ENCODE data around the gene TRAPPC3. TPM values are rescaled to one million over a fixed set of nuclear protein-coding genes. Genes with fewer than 3 reads are reported as not detected.

TRAPPC3 gene
- total RNA-seq, 1 donor from 2014 or later: 30.3 TPM

GRCh38 chr1:36151845-36152203 lies 2.5 kb upstream of the TRAPPC3 start:
- H3K4me1 ChIP-seq (ENCODE audit: control insufficient read depth in 3 of 3, insufficient read depth in 3 of 3, low read length in 3 of 3): peaks cover 51 to 71% (median 57%) of the 10 kb centered on the region in 3 donors
- no peaks in the 10 kb centered on the region for H3K27me3 ChIP-seq (ENCODE audit: control insufficient read depth in 3 of 3, insufficient read depth in 3 of 3, low read length in 3 of 3)
- peaks cover 0 to 1% (median 0%) of the 10 kb centered on the region in 3 donors for H3K36me3 ChIP-seq (ENCODE audit: control insufficient read depth in 3 of 3, insufficient read depth in 3 of 3, low read length in 3 of 3)
- H3K4me3 ChIP-seq (ENCODE audit: low read length in 3 of 3): peak overlapping the region in 1 of 3 donors; percentile 15
- H3K27ac ChIP-seq (ENCODE audit: low read depth, low read length): peak overlapping the region; percentile 96
- peak overlapping the region; percentile 48 to 83 (median 72) for H3K9ac ChIP-seq (ENCODE audit: low read depth in 1 of 3, low read length in 3 of 3)
- H3K9me3 ChIP-seq (ENCODE audit: control insufficient read depth in 3 of 3, low read length in 3 of 3): no peaks in the 10 kb centered on the region

GRCh38 chr1:36151134-36151844 lies 2.0 kb upstream of the TRAPPC3 start:
- Histone ChIP-seq H3K4me3 (ENCODE audit: low read length in 3 of 3) (peak overlapping the region; percentile 15 to 56 (median 45)), H3K27ac (ENCODE audit: low read depth, low read length) (peak overlapping the region; percentile 96), H3K36me3 (ENCODE audit: control insufficient read depth in 3 of 3, insufficient read depth in 3 of 3, low read length in 3 of 3) (peaks cover 0 to 4% (median 0%) of the 10 kb centered on the region in 3 donors), H3K27me3 (ENCODE audit: control insufficient read depth in 3 of 3, insufficient read depth in 3 of 3, low read length in 3 of 3) (no peaks in the 10 kb centered on the region), H3K9ac (ENCODE audit: low read depth in 1 of 3, low read length in 3 of 3) (peak overlapping the region; percentile 72 to 94 (median 83)), H3K4me1 (ENCODE audit: control insufficient read depth in 3 of 3, insufficient read depth in 3 of 3, low read length in 3 of 3) (peaks cover 51 to 71% (median 57%) of the 10 kb centered on the region in 3 donors), H3K9me3 (ENCODE audit: control insufficient read depth in 3 of 3, low read length in 3 of 3) (no peaks in the 10 kb centered on the region)

GRCh38 chr1:36150296-36151133 lies 1.2 kb upstream of the TRAPPC3 start:
- Histone ChIP-seq H3K27me3 (ENCODE audit: control insufficient read depth in 3 of 3, insufficient read depth in 3 of 3, low read length in 3 of 3) (no peaks in the 10 kb centered on the region), H3K4me1 (ENCODE audit: control insufficient read depth in 3 of 3, insufficient read depth in 3 of 3, low read length in 3 of 3) (peaks cover 51 to 70% (median 57%) of the 10 kb centered on the region in 3 donors), H3K27ac (ENCODE audit: low read depth, low read length) (peak overlapping the region; percentile 96), H3K9me3 (ENCODE audit: control insufficient read depth in 3 of 3, low read length in 3 of 3) (no peaks in the 10 kb centered on the region), H3K9ac (ENCODE audit: low read depth in 1 of 3, low read length in 3 of 3) (peak overlapping the region; percentile 74 to 94 (median 83)), H3K36me3 (ENCODE audit: control insufficient read depth in 3 of 3, insufficient read depth in 3 of 3, low read length in 3 of 3) (peaks cover 0 to 4% (median 0%) of the 10 kb centered on the region in 3 donors), H3K4me3 (ENCODE audit: low read length in 3 of 3) (peak overlapping the region; percentile 45 to 63 (median 56))

GRCh38 chr1:36149973-36150295 lies 648 bp upstream of the TRAPPC3 start:
- peak overlapping the region; percentile 2 to 63 (median 56) for H3K4me3 ChIP-seq (ENCODE audit: low read length in 3 of 3)
- H3K27me3 ChIP-seq (ENCODE audit: control insufficient read depth in 3 of 3, insufficient read depth in 3 of 3, low read length in 3 of 3): no peaks in the 10 kb centered on the region
- H3K4me1 ChIP-seq (ENCODE audit: control insufficient read depth in 3 of 3, insufficient read depth in 3 of 3, low read length in 3 of 3): peaks cover 48 to 64% (median 52%) of the 10 kb centered on the region in 3 donors
- peak overlapping the region; percentile 96 for H3K27ac ChIP-seq (ENCODE audit: low read depth, low read length)
- H3K36me3 ChIP-seq (ENCODE audit: control insufficient read depth in 3 of 3, insufficient read depth in 3 of 3, low read length in 3 of 3): peaks cover 0 to 4% (median 0%) of the 10 kb centered on the region in 3 donors
- no peaks in the 10 kb centered on the region for H3K9me3 ChIP-seq (ENCODE audit: control insufficient read depth in 3 of 3, low read length in 3 of 3)
- H3K9ac ChIP-seq (ENCODE audit: low read depth in 1 of 3, low read length in 3 of 3): peak overlapping the region; percentile 74 to 94 (median 83)

GRCh38 chr1:36148821-36149236 lies 457 bp downstream of the TRAPPC3 start:
- Histone ChIP-seq H3K9ac (ENCODE audit: low read depth in 1 of 3, low read length in 3 of 3) (peak overlapping the region; percentile 92 to 94 (median 94)), H3K9me3 (ENCODE audit: control insufficient read depth in 3 of 3, low read length in 3 of 3) (no peaks in the 10 kb centered on the region), H3K27me3 (ENCODE audit: control insufficient read depth in 3 of 3, insufficient read depth in 3 of 3, low read length in 3 of 3) (no peaks in the 10 kb centered on the region), H3K36me3 (ENCODE audit: control insufficient read depth in 3 of 3, insufficient read depth in 3 of 3, low read length in 3 of 3) (peaks cover 0 to 4% (median 0%) of the 10 kb centered on the region in 3 donors), H3K4me3 (ENCODE audit: low read length in 3 of 3) (peak overlapping the region; percentile 92 to 93 (median 92)), H3K27ac (ENCODE audit: low read depth, low read length) (peak overlapping the region; percentile 96), H3K4me1 (ENCODE audit: control insufficient read depth in 3 of 3, insufficient read depth in 3 of 3, low read length in 3 of 3) (peaks cover 45 to 55% (median 46%) of the 10 kb centered on the region in 3 donors)

- no peak overlapping the region for H3K9ac ChIP-seq (ENCODE audit: low read depth in 1 of 3, low read length in 3 of 3)
- peaks cover 3 to 6% (median 5%) of the 10 kb centered on the region in 3 donors for H3K36me3 ChIP-seq (ENCODE audit: control insufficient read depth in 3 of 3, insufficient read depth in 3 of 3, low read length in 3 of 3)
- H3K27me3 ChIP-seq (ENCODE audit: control insufficient read depth in 3 of 3, insufficient read depth in 3 of 3, low read length in 3 of 3): no peaks in the 10 kb centered on the region
- H3K4me3 ChIP-seq (ENCODE audit: low read length in 3 of 3): no peak overlapping the region
- H3K9me3 ChIP-seq (ENCODE audit: control insufficient read depth in 3 of 3, low read length in 3 of 3): no peaks in the 10 kb centered on the region
- H3K4me1 ChIP-seq (ENCODE audit: control insufficient read depth in 3 of 3, insufficient read depth in 3 of 3, low read length in 3 of 3): peaks cover 15 to 39% (median 39%) of the 10 kb centered on the region in 3 donors
- no peak overlapping the region for H3K27ac ChIP-seq (ENCODE audit: low read depth, low read length)
Measured at GRCh38 chr1:36144413-36144812, 4.9 kb downstream of the TRAPPC3 start.

- Histone ChIP-seq H3K36me3 (ENCODE audit: control insufficient read depth in 3 of 3, insufficient read depth in 3 of 3, low read length in 3 of 3) (peaks cover 5 to 8% (median 6%) of the 10 kb centered on the region in 3 donors), H3K27ac (ENCODE audit: low read depth, low read length) (peak overlapping the region; percentile 23), H3K9me3 (ENCODE audit: control insufficient read depth in 3 of 3, low read length in 3 of 3) (no peaks in the 10 kb centered on the region), H3K4me1 (ENCODE audit: control insufficient read depth in 3 of 3, insufficient read depth in 3 of 3, low read length in 3 of 3) (peaks cover 10 to 36% (median 34%) of the 10 kb centered on the region in 3 donors), H3K4me3 (ENCODE audit: low read length in 3 of 3) (no peak overlapping the region), H3K9ac (ENCODE audit: low read depth in 1 of 3, low read length in 3 of 3) (no peak overlapping the region), H3K27me3 (ENCODE audit: control insufficient read depth in 3 of 3, insufficient read depth in 3 of 3, low read length in 3 of 3) (no peaks in the 10 kb centered on the region)
Measured at GRCh38 chr1:36143424-36143823, 5.9 kb downstream of the TRAPPC3 start.

GRCh38 chr1:36142121-36142520 lies 7.2 kb downstream of the TRAPPC3 start:
- Histone ChIP-seq H3K27ac (ENCODE audit: low read depth, low read length) (no peak overlapping the region), H3K27me3 (ENCODE audit: control insufficient read depth in 3 of 3, insufficient read depth in 3 of 3, low read length in 3 of 3) (no peaks in the 10 kb centered on the region), H3K4me1 (ENCODE audit: control insufficient read depth in 3 of 3, insufficient read depth in 3 of 3, low read length in 3 of 3) (peaks cover 9 to 29% (median 26%) of the 10 kb centered on the region in 3 donors)

GRCh38 chr1:36139521-36139920 lies 9.8 kb downstream of the TRAPPC3 start:
- Histone ChIP-seq H3K27ac (ENCODE audit: low read depth, low read length) (peak overlapping the region; percentile 3), H3K4me3 (ENCODE audit: low read length in 3 of 3) (no peak overlapping the region), H3K9ac (ENCODE audit: low read depth in 1 of 3, low read length in 3 of 3) (peak overlapping the region in 1 of 3 donors; percentile 5), H3K9me3 (ENCODE audit: control insufficient read depth in 3 of 3, low read length in 3 of 3) (no peaks in the 10 kb centered on the region), H3K27me3 (ENCODE audit: control insufficient read depth in 3 of 3, insufficient read depth in 3 of 3, low read length in 3 of 3) (no peaks in the 10 kb centered on the region), H3K36me3 (ENCODE audit: control insufficient read depth in 3 of 3, insufficient read depth in 3 of 3, low read length in 3 of 3) (peaks cover 12 to 23% (median 22%) of the 10 kb centered on the region in 3 donors), H3K4me1 (ENCODE audit: control insufficient read depth in 3 of 3, insufficient read depth in 3 of 3, low read length in 3 of 3) (peaks cover 29 to 50% (median 46%) of the 10 kb centered on the region in 3 donors)

More at GRCh38 chr1:36142121-36142520, 7.2 kb downstream of the TRAPPC3 start:
- peaks cover 12 to 20% (median 19%) of the 10 kb centered on the region in 3 donors for H3K36me3 ChIP-seq (ENCODE audit: control insufficient read depth in 3 of 3, insufficient read depth in 3 of 3, low read length in 3 of 3)
- no peaks in the 10 kb centered on the region for H3K9me3 ChIP-seq (ENCODE audit: control insufficient read depth in 3 of 3, low read length in 3 of 3)
- H3K9ac ChIP-seq (ENCODE audit: low read depth in 1 of 3, low read length in 3 of 3): no peak overlapping the region
- no peak overlapping the region for H3K4me3 ChIP-seq (ENCODE audit: low read length in 3 of 3)

Data from skeletal muscle tissue (tissue), 4 donors.